Stomach smooth muscle (tissue), 2 donors: Measurements from ENCODE around the gene FLYWCH1.

Experiments used
- H3K27ac ChIP-seq: one replicate; pipeline ENCODE4 v1.7.0; 2013; ENCODE audit warnings: mild to moderate bottlenecking, low read length, inconsistent platforms
- H3K27me3 ChIP-seq, 2 donors: one replicate each; pipeline ENCODE4 v1.7.0; 2013; ENCODE audit warnings: low read length in 2 of 2; ENCODE audit not compliant: insufficient read depth in 2 of 2, control insufficient read depth in 1 of 2
- H3K36me3 ChIP-seq, 2 donors: one replicate each; pipeline ENCODE4 v1.7.0; 2013; ENCODE audit warnings: low read length in 2 of 2; ENCODE audit not compliant: control insufficient read depth in 2 of 2, insufficient read depth in 2 of 2
- H3K4me1 ChIP-seq: one replicate; pipeline ENCODE4 v1.7.0; 2013; ENCODE audit warnings: low read length; ENCODE audit not compliant: control insufficient read depth, insufficient read depth
- H3K4me3 ChIP-seq, 2 donors: one replicate each; pipeline ENCODE4 v1.7.0; 2013; ENCODE audit warnings: low read length in 2 of 2
- H3K9ac ChIP-seq, 2 donors: one replicate each; pipeline ENCODE4 v1.7.0; 2013; ENCODE audit warnings: low read length in 2 of 2, mild to moderate bottlenecking in 1 of 2
- H3K9me3 ChIP-seq, 2 donors: one replicate each; pipeline ENCODE4 v1.7.0; 2013; ENCODE audit warnings: low read length in 2 of 2; ENCODE audit not compliant: control insufficient read depth in 2 of 2
- donor health status: healthy.
- donor health status: Pancreatic carcinoma.

FLYWCH1 gene

GRCh38 chr16:2980227-2981176 is 68.8 kb downstream of the FLYWCH1 start, which contains the start of gene PKMYT1:
TSS of gene PKMYT1 (minus strand) at chr16:2980446. CDS start at chr16:2979657, 789 bp downstream.
- Histone ChIP-seq H3K4me3 (peak within 1 kb of the TSS; percentile 86 to 88), H3K27ac (peak within 1 kb of the TSS; percentile 46), H3K9me3 (no peaks in the 10 kb centered on the region), H3K9ac (peak within 1 kb of the TSS; percentile 89 to 91), H3K4me1 (peaks cover 21% of the 10 kb centered on the region), H3K36me3 (no peaks in the 10 kb centered on the region), H3K27me3 (peaks cover 0 to 5% of the 10 kb centered on the region in 2 donors)

- Histone ChIP-seq H3K9ac (peak overlapping the region in 1 of 2 donors; percentile 91), H3K27ac (no peak overlapping the region), H3K4me3 (peak overlapping the region; percentile 86 to 88), H3K27me3 (peaks cover 0 to 7% of the 10 kb centered on the region in 2 donors), H3K4me1 (peaks cover 25% of the 10 kb centered on the region), H3K9me3 (no peaks in the 10 kb centered on the region), H3K36me3 (no peaks in the 10 kb centered on the region)
These were observed 69.6 kb downstream of the FLYWCH1 start for GRCh38 chr16:2981177-2981898.

GRCh38 chr16:2981899-2982250 is 70.1 kb downstream of the FLYWCH1 start:
- Histone ChIP-seq H3K4me1 (peaks cover 25% of the 10 kb centered on the region), H3K27me3 (peaks cover 0 to 7% of the 10 kb centered on the region in 2 donors), H3K9me3 (no peaks in the 10 kb centered on the region), H3K4me3 (no peak overlapping the region), H3K9ac (no peak overlapping the region), H3K27ac (no peak overlapping the region), H3K36me3 (no peaks in the 10 kb centered on the region)

- Histone ChIP-seq H3K27me3 (peaks cover 0 to 11% of the 10 kb centered on the region in 2 donors), H3K9me3 (no peaks in the 10 kb centered on the region), H3K27ac (no peak overlapping the region), H3K36me3 (no peaks in the 10 kb centered on the region), H3K4me3 (no peak overlapping the region), H3K9ac (no peak overlapping the region), H3K4me1 (peaks cover 25% of the 10 kb centered on the region)
These were observed 70.7 kb downstream of the FLYWCH1 start for GRCh38 chr16:2982402-2982801.

GRCh38 chr16:2983706-2984136 is 72.0 kb downstream of the FLYWCH1 start:
- peak overlapping the region in 1 of 2 donors; percentile 29 for H3K4me3 ChIP-seq
- H3K27me3 ChIP-seq, result peaks cover 0 to 11% of the 10 kb centered on the region in 2 donors
- H3K27ac ChIP-seq, result no peak overlapping the region
- H3K9me3 ChIP-seq, result no peaks in the 10 kb centered on the region
- H3K36me3 ChIP-seq, result no peaks in the 10 kb centered on the region
- no peak overlapping the region for H3K9ac ChIP-seq
- peaks cover 25% of the 10 kb centered on the region for H3K4me1 ChIP-seq

GRCh38 chr16:2985462-2985861 is 73.7 kb downstream of the FLYWCH1 start:
- Histone ChIP-seq H3K27me3 (peaks cover 4 to 7% of the 10 kb centered on the region in 2 donors), H3K36me3 (no peaks in the 10 kb centered on the region), H3K9me3 (no peaks in the 10 kb centered on the region), H3K4me3 (no peak overlapping the region), H3K4me1 (peaks cover 19% of the 10 kb centered on the region), H3K9ac (no peak overlapping the region), H3K27ac (no peak overlapping the region)

GRCh38 chr16:2985893-2986355 is 74.2 kb downstream of the FLYWCH1 start:
- Histone ChIP-seq H3K4me1 (peaks cover 16% of the 10 kb centered on the region), H3K27ac (no peak overlapping the region), H3K9me3 (no peaks in the 10 kb centered on the region), H3K9ac (no peak overlapping the region), H3K4me3 (no peak overlapping the region), H3K36me3 (no peaks in the 10 kb centered on the region), H3K27me3 (peaks cover 5 to 7% of the 10 kb centered on the region in 2 donors)

GRCh38 chr16:2986623-2987188 is 75.0 kb downstream of the FLYWCH1 start:
- Histone ChIP-seq H3K36me3 (no peaks in the 10 kb centered on the region), H3K27ac (no peak overlapping the region), H3K4me3 (no peak overlapping the region), H3K4me1 (peaks cover 12% of the 10 kb centered on the region), H3K9ac (no peak overlapping the region), H3K27me3 (peaks cover 5 to 7% of the 10 kb centered on the region in 2 donors), H3K9me3 (no peaks in the 10 kb centered on the region)

GRCh38 chr16:2987286-2987685 is 75.6 kb downstream of the FLYWCH1 start:
- H3K4me1 ChIP-seq, result peaks cover 12% of the 10 kb centered on the region
- no peaks in the 10 kb centered on the region for H3K36me3 ChIP-seq
- no peak overlapping the region for H3K4me3 ChIP-seq
- no peak overlapping the region for H3K27ac ChIP-seq
- no peak overlapping the region for H3K9ac ChIP-seq
- H3K9me3 ChIP-seq, result no peaks in the 10 kb centered on the region
- H3K27me3 ChIP-seq, result peaks cover 5 to 7% of the 10 kb centered on the region in 2 donors

- H3K9ac ChIP-seq, result no peak overlapping the region
- H3K4me3 ChIP-seq, result no peak overlapping the region
- H3K4me1 ChIP-seq, result peaks cover 12% of the 10 kb centered on the region
- H3K9me3 ChIP-seq, result no peaks in the 10 kb centered on the region
- H3K36me3 ChIP-seq, result no peaks in the 10 kb centered on the region
- H3K27ac ChIP-seq, result no peak overlapping the region
- peaks cover 5 to 7% of the 10 kb centered on the region in 2 donors for H3K27me3 ChIP-seq
These were observed 76.1 kb downstream of the FLYWCH1 start for GRCh38 chr16:2987833-2988232.
